Esophagus (tissue), 2 donors: ENCODE measurements around the gene NXN. TPM values are rescaled to one million over a fixed set of nuclear protein-coding genes. Genes with fewer than 3 reads are reported as not detected.
A peak's percentile ranks its signal among the peaks of the same experiment; 100 is the strongest.
"Not testable (repeated sequence)": the region's sequence is repeated elsewhere in the genome, so short reads cannot be mapped to it uniquely, and the experiment has no call there.

ENCODE experiments used
- H3K27ac ChIP-seq, 2 donors: one replicate each; pipeline ENCODE4 v1.5.1; 2013; ENCODE audit warnings: low read depth in 2 of 2, mild to moderate bottlenecking in 2 of 2, inconsistent platforms in 1 of 2, low read length in 1 of 2, moderate library complexity in 1 of 2
- H3K27me3 ChIP-seq, 2 donors: one replicate each; pipeline ENCODE4 v1.6.1; 2013; ENCODE audit warnings: low read length in 2 of 2, control low read depth in 1 of 2, mild to moderate bottlenecking in 1 of 2; ENCODE audit not compliant: insufficient read depth in 2 of 2, control insufficient read depth in 1 of 2
- H3K36me3 ChIP-seq, 2 donors: one replicate each; pipeline ENCODE4 v1.6.1; 2013; ENCODE audit warnings: low read length in 1 of 2; ENCODE audit not compliant: control insufficient read depth in 2 of 2, insufficient read depth in 2 of 2
- H3K4me1 ChIP-seq, 2 donors: one replicate each; pipeline ENCODE4 v1.6.1; 2013; ENCODE audit warnings: low read length in 1 of 2; ENCODE audit not compliant: control insufficient read depth in 2 of 2, insufficient read depth in 2 of 2
- H3K4me3 ChIP-seq, 2 donors: one replicate each; pipeline ENCODE4 v1.5.1; 2013; ENCODE audit warnings: low read length in 2 of 2, mild to moderate bottlenecking in 2 of 2, low read depth in 1 of 2, moderate library complexity in 1 of 2
- H3K9me3 ChIP-seq, 2 donors: one replicate each; pipeline ENCODE4 v1.6.1; 2013; ENCODE audit warnings: mild to moderate bottlenecking in 2 of 2, low read depth in 1 of 2, low read length in 1 of 2, moderate library complexity in 1 of 2; ENCODE audit not compliant: control insufficient read depth in 2 of 2, insufficient read depth in 1 of 2
- WGBS, 2 donors: extraction: QIAGEN DNeasy Blood & Tissue Kit; methylation state at CpG; one replicate each; pipeline ENCODE4 v1.1.7; 2013; 5-methylcytosine and 5-hydroxymethylcytosine counted together
- polyA plus RNA-seq, 2 donors: library from polyadenylated mRNA; stranded (reverse); fragments of 200-250 nt; gene quantifications; one replicate each; pipeline ENCODE4 v1.2.3, GENCODE V29; 2013
- donor health status: healthy with polysubstance abuse.
- donor health status: Bipolar disorder and iron deficiency.

The NXN gene
- polyA plus RNA-seq, 2 donors = 10.1 to 24.0 TPM

DNA sequence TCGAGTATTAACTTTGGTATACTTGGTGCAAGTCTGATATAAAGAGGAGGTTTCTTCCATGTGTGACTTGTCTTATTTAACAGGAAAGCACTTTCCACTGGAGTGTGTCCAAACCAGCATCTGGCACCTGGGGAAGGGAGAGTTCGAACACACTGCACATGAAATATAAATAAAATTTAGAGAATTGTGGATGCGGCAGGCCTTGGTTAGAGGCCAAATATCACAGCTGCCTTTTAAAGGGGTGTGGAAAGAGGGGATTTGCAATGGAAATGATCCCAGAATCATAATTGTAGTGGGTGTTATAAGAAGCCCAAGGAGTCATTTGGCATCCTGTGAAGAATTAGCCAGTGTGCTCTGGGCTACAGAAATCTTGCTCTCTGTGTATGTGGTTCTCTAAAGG lies 4.3 kb upstream of the NXN start:
- 37 to 49% methylated on average over 3 of the region's 3 CpGs for WGBS, 2 donors
- Histone ChIP-seq H3K27me3 (no peaks in the 10 kb centered on the region), H3K4me3 (no peak overlapping the region), H3K36me3 (no peaks in the 10 kb centered on the region), H3K27ac (no peak overlapping the region), H3K9me3 (no peaks in the 10 kb centered on the region), H3K4me1 (peaks cover 0 to 4% of the 10 kb centered on the region in 2 donors)

DNA sequence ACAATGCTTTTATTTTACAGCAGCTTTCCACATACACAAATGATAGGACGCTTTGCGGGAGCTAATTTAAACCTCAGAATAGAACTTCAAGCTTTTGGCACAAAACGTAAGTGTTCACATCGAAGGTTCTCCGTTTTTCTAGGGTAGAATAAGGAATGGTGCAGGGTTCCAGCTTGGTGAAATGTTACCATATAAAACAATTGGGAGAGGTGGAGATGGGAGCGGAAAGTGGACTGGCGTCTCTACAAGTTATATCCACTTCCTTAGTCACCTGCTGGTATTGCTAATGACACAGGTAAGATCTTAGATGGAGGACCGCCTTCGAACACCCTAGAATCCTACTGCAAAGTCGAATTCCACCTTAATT lies 1.7 kb upstream of the NXN start:
- no peaks in the 10 kb centered on the region for H3K27me3 ChIP-seq
- no peak overlapping the region for H3K27ac ChIP-seq
- peaks cover 0 to 4% of the 10 kb centered on the region in 2 donors for H3K4me1 ChIP-seq
- 37 to 38% methylated on average over 10 of the region's 10 CpGs for WGBS, 2 donors
- H3K4me3 ChIP-seq = no peak overlapping the region
- H3K9me3 ChIP-seq = no peaks in the 10 kb centered on the region
- H3K36me3 ChIP-seq = no peaks in the 10 kb centered on the region

DNA sequence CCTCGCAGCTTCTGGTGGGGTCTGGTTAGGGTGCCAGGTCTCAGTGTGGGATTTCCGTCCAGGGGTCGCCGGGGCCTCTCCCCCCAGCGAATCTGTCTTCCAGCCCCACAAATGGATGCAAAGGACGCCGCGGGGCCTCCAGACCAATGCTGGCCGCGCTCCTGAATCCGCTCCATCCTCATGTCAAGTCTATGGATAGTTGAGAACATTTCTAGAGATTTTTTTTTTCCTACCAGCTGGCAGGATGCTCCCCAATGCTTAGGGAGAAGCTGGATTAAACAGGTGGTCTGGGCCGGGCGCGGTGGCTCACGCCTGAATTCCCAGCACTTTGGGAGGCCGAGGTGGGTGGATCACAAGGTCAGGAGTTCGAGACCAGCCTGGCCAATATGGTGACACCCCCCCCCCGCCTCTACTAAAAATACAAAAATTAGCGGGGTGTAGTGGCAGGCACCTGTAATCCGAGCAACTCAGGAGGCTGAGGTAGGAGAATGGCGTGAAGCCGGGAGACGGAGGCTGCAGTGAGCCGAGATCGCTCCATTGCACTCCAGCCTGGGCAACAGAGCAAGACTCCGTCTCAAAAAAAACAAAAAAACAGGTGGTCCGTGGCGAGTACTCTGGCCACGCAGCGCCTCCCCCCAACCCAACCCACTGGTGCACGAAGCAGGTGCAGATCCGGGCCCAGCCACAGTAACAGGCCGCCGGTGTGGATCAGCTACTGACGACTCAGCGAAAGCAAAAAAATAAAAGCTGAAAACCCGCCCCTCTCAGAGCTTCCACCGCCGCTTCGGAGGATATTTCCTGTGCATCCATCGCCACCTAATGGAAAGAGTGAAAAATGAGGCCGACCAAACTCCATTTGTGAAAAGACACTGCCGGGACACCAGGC lies 1.1 kb upstream of the NXN start:
- Histone ChIP-seq H3K4me1 (peaks cover 0 to 4% of the 10 kb centered on the region in 2 donors), H3K27me3 (no peaks in the 10 kb centered on the region), H3K4me3 (peak overlapping the region; percentile 54 to 92), H3K36me3 (no peaks in the 10 kb centered on the region), H3K27ac (peak overlapping the region; percentile 42 to 82), H3K9me3 (no peaks in the 10 kb centered on the region)
- WGBS, 2 donors = 26 to 29% methylated on average over 43 of the region's 43 CpGs

DNA sequence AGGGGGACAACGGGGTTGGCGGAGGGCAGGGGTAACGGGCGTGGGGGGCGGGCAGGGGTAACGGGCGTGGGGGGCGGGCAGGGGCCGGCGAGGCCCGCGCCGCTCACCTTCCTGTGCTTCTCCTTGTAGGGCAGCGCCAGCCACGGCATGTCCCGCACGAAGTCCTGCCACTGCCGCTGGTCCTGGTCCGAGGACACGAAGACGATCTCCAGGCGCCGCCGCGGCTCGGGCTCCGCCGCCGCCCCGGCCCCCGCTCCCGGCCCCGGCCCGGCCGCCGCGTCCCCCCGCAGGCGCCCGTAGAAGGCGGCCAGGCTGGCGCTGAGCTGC lies 401 bp downstream of the NXN start:
- WGBS, 2 donors = 0 to 2% methylated on average over 2 to 34 of the region's 42 CpGs
- no peaks in the 10 kb centered on the region for H3K9me3 ChIP-seq
- no peaks in the 10 kb centered on the region for H3K27me3 ChIP-seq
- peaks cover 0 to 4% of the 10 kb centered on the region in 2 donors for H3K4me1 ChIP-seq
- peak overlapping the region; percentile 79 to 84 for H3K27ac ChIP-seq
- H3K4me3 ChIP-seq = peak overlapping the region; percentile 79 to 92
- no peaks in the 10 kb centered on the region for H3K36me3 ChIP-seq

DNA sequence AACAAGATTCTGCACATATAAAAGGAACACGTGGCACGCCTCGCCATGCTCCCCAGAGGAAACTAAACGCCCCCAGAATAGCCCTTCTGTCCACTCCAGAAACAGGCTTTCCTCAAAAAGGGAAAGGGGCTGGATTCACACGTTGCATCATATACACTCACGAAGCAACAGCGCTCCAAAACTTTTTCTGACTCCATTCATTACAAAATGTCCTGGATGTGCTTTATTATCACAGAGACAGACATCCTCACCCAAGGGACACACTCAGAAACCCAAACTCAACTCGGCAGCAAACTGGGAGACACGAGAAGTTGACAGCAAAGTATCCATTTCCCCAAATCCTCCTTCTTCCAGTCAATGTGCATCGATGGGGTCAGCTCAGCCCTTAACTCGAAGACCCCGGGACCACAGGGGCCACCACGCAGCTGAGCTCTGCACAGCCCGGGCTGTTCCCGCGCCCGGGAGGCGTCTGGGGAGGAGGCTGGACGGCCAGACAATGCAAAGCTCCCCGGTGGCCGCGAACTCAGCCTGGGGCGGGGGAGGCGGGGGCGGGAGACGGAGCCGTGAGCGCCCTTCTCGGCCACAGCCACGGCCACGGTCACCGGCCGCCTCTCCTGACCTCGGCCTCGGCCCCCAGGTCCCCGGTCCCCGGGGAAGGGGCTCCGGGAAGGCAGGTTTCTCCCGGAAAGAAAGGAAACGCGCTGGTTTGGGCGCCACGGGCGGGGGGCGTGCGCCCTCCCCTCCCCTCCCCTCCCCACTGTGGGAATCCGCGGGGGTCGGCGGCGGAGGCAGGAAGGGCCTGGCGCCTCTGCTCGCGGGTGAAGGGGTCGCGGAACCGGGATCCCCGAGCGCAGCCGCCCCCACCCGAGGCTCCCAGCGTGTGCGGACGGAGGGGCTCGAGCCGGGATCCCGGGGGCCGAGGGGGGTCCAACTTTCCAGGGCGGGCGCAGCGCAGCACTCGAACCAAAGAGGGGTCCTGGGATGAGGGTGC lies 1.2 kb downstream of the NXN start:
- H3K9me3 ChIP-seq = no peaks in the 10 kb centered on the region
- H3K4me3 ChIP-seq = peak overlapping the region; percentile 67 to 92
- no peaks in the 10 kb centered on the region for H3K36me3 ChIP-seq
- no peaks in the 10 kb centered on the region for H3K27me3 ChIP-seq
- peak overlapping the region; percentile 57 to 70 for H3K27ac ChIP-seq
- peaks cover 0 to 4% of the 10 kb centered on the region in 2 donors for H3K4me1 ChIP-seq
- WGBS, 2 donors = 2% methylated on average over 50 to 72 of the region's 72 CpGs

DNA sequence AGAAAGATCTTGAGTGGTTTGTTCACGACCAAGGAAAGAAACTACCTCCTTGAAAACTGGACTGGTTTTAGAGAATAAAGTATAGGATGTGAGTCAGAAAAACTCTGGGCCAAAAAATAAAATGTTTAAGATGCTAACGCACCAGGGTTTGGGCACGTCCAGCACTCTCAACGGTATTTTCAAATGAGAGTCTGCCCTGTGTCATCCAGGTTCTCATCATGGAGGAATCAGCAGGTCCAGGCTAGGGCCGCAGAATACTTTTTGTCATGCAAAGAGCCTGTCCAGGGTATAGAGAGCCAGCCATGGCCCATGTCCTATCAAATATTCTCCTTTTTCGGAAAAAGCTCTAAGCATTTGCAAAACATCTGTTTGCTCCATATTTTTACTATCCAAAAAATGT lies 2.4 kb downstream of the NXN start:
- Histone ChIP-seq H3K27me3 (no peaks in the 10 kb centered on the region), H3K4me1 (peaks cover 0 to 6% of the 10 kb centered on the region in 2 donors), H3K27ac (peak overlapping the region in 1 of 2 donors; percentile 47), H3K4me3 (peak overlapping the region in 1 of 2 donors; percentile 92), H3K36me3 (no peaks in the 10 kb centered on the region), H3K9me3 (no peaks in the 10 kb centered on the region)
- WGBS, 2 donors = 55 to 57% methylated on average over 6 of the region's 6 CpGs

DNA sequence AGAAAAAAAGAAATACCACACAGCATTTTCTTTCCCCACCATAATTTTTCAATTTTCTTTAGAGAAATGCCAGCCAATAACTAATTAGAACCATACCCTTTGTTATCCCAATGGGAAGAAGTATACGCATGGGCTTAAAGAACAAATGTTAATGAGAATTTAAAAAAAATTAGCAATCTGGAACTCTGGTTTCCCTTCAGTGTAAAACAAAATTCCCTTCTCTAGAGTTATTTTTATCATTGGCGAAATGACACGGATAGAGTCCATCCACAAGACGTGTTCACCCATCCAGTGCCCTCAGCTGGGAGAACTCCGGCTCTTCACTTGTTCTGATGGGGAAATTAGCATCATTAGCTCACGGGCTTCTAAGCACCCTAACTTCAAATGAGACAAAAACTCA lies 3.3 kb downstream of the NXN start:
- H3K9me3 ChIP-seq = no peaks in the 10 kb centered on the region
- H3K27ac ChIP-seq = no peak overlapping the region
- no peaks in the 10 kb centered on the region for H3K27me3 ChIP-seq
- 71 to 82% methylated on average over 6 of the region's 6 CpGs for WGBS, 2 donors
- no peaks in the 10 kb centered on the region for H3K36me3 ChIP-seq
- H3K4me1 ChIP-seq = peaks cover 0 to 6% of the 10 kb centered on the region in 2 donors
- no peak overlapping the region for H3K4me3 ChIP-seq

DNA sequence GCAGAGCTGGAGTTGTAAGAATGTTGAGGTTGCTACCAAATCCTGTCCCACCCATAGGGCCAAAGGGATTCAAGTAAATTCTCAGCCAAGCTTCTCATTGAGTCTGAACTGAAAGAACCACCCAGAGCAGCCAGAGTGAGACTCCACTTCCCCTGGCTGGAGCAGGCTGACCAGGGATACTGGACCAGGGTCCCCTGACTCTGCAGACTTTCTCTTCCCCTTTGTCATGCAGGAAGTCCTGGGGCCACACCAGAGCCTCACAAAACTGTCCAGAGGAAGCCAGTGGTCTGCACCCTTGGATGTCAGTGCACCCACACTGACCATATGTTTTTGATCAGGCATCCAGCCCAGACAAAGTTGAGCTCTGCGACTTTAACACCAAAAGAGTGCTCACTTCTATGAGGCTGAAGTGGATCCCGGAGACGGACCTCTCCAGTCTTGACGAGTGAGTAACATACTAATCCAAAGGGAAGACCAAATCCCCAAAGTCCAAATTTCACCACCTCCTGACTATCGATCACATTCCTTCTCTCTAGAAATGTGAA lies 4.1 kb downstream of the NXN start:
- no peak overlapping the region for H3K27ac ChIP-seq
- no peaks in the 10 kb centered on the region for H3K36me3 ChIP-seq
- WGBS, 2 donors = 63 to 69% methylated on average over 5 of the region's 5 CpGs
- no peaks in the 10 kb centered on the region for H3K9me3 ChIP-seq
- peaks cover 0 to 6% of the 10 kb centered on the region in 2 donors for H3K4me1 ChIP-seq
- no peaks in the 10 kb centered on the region for H3K27me3 ChIP-seq
- no peak overlapping the region for H3K4me3 ChIP-seq

DNA sequence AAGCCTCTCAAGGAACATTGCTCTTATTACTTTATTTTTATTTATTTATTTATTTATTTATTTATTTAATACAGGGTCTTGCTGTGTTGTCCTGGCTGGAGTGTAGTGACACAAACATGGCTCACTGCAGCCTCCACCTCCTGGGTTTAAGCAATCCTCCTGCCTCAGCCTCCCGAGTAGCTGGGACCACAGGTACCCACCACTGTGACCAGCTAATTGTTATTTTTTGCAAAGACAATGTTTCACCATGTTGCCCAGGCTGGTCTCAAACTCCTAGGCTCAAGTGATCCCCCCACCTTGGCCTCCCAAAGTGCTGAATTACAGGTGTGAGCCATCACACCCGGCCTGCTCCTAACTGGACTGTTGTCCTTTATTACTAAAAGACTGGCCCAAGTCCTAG lies 4.8 kb downstream of the NXN start:
- H3K4me1 ChIP-seq, H3K27ac ChIP-seq, H3K36me3 ChIP-seq, H3K4me3 ChIP-seq, H3K27me3 ChIP-seq, H3K9me3 ChIP-seq: not testable (repeated sequence)
- 74 to 76% methylated on average over 2 of the region's 2 CpGs for WGBS, 2 donors
